ENCODE results near the gene MYOM3.

- TF ChIP-seq NFIC (IDR thresholded peaks at IDR 0.05) (no peak), EGR1 (IDR thresholded peaks at IDR 0.05) (no peak), TAF1 (IDR thresholded peaks at IDR 0.05; ENCODE audit: low read depth) (no peak), CEBPB (IDR thresholded peaks at IDR 0.05) (no peak), TEAD4 (IDR thresholded peaks at IDR 0.05) (no peak), FOXM1 (IDR thresholded peaks at IDR 0.05; ENCODE audit: borderline replicate concordance, low read depth) (no peak), MAX (IDR thresholded peaks at IDR 0.05) (no peak), RAD21 (IDR thresholded peaks at IDR 0.05; ENCODE audit: low read depth) (no peak)
Measured at GRCh38 chr1:24119489-24119858, 7.5 kb upstream of the MYOM3 start.

Measured in Ishikawa (cell line).